Transverse colon (tissue), 4 donors: Measurements from ENCODE around the gene PRRG3. TPM values are rescaled to one million over a fixed set of nuclear protein-coding genes. Genes with fewer than 3 reads are reported as not detected.

Experiments
- DNase-seq: peaks from one replicate; pipeline ENCODE4 v3.0.0-alpha.2; 2019
- H3K27ac ChIP-seq, 4 donors: fragments of 200-600 bp; sonication (generic); 2 replicates each; pipeline ENCODE4 v1.5.1; 2016 to 2018; ENCODE audit warnings: inconsistent platforms in 4 of 4
- H3K27me3 ChIP-seq: fragments of 200-600 bp; sonication (generic); 2 replicates; pipeline ENCODE4 v1.5.1; 2017; ENCODE audit warnings: inconsistent platforms
- H3K36me3 ChIP-seq, 4 donors: fragments of 200-600 bp; sonication (generic); 2 replicates each; pipeline ENCODE4 v1.5.1; 2017 to 2019; ENCODE audit warnings: inconsistent platforms in 4 of 4
- H3K4me1 ChIP-seq, 4 donors: fragments of 200-600 bp; sonication (generic); 2 replicates each; pipeline ENCODE4 v1.5.1; 2017 to 2020; ENCODE audit warnings: inconsistent platforms in 4 of 4
- H3K4me3 ChIP-seq, 4 donors: fragments of 200-600 bp; sonication (generic); 1 replicate in 1 of 4; 2 replicates in 3 of 4; pipeline versions ENCODE4 v1.5.1 to v1.6.1; 2017 to 2019; ENCODE audit warnings: inconsistent platforms in 4 of 4
- H3K9me3 ChIP-seq, 2 donors: fragments of 200-600 bp; sonication (generic); 2 replicates each; pipeline ENCODE4 v1.5.1; 2017 to 2019; ENCODE audit warnings: inconsistent platforms in 2 of 2
- EP300 ChIP-seq: sonication (generic); formaldehyde crosslinking; IDR thresholded peaks from one replicate; pipeline ENCODE4 v1.6.1; 2017; ENCODE audit warnings: antibody characterized with exemption, low read depth
- POLR2A ChIP-seq: fragments of 450-650 bp; IDR thresholded peaks from one replicate; pipeline ENCODE4 v1.6.1; 2016; ENCODE audit warnings: antibody characterized with exemption, mild to moderate bottlenecking, moderate library complexity
- POLR2AphosphoS5 ChIP-seq, 3 donors: sonication (generic); formaldehyde crosslinking; IDR thresholded peaks; one replicate each; pipeline ENCODE4 v1.6.1; 2016; ENCODE audit warnings: antibody characterized with exemption in 3 of 3
- WGBS, 2 donors: methylation state at CpG; one replicate each; pipeline ENCODE4 v1.1.5; 2018; ENCODE audit warnings: low coverage in 1 of 2; 5-methylcytosine and 5-hydroxymethylcytosine counted together
- in situ Hi-C, 4 donors: fragments of 200-750 bp; cut with MboI; loops; one replicate each; pipeline versions ENCODE4 v1.15.0 to v1.15.1; 2017; ENCODE audit warnings: low sequenced_read_pairs in 3 of 4, low pct_ligation_motif_present in 1 of 4, low pct_unique_long_range_greater_than_20kb in 1 of 4
- intact Hi-C: fragments of 100-400 bp; cut with DNase I; formaldehyde crosslinking; loops from one replicate; pipeline ENCODE4 v1.15.1; 2023; ENCODE audit warnings: low total_unique reads
- total RNA-seq, 4 donors: library from RNA; depleted of rRNA; stranded (reverse); fragments of >200 nt; gene quantifications; one replicate each; pipeline ENCODE4 v1.1.0, GENCODE V29; 2016
- TF ChIP-seq, protein P1 (sequence below), 5 experiments: fragments of 200-600 bp in 3 of 5; fragments of 450-650 bp in 2 of 5; sonication (generic) in 3 of 5; IDR thresholded peaks; 1 replicate in 2 of 5; 2 replicates in 3 of 5; pipeline ENCODE4 v1.5.1; 2016 to 2017; ENCODE audit warnings: antibody characterized with exemption in 5 of 5, inconsistent platforms in 3 of 5, mild to moderate bottlenecking in 2 of 5, moderate library complexity in 1 of 5

Gene PRRG3
- total RNA-seq, 4 donors from 2014 or later, result 0.68 to 3.2 (median 1.8) TPM; not detected in 1

DNA sequence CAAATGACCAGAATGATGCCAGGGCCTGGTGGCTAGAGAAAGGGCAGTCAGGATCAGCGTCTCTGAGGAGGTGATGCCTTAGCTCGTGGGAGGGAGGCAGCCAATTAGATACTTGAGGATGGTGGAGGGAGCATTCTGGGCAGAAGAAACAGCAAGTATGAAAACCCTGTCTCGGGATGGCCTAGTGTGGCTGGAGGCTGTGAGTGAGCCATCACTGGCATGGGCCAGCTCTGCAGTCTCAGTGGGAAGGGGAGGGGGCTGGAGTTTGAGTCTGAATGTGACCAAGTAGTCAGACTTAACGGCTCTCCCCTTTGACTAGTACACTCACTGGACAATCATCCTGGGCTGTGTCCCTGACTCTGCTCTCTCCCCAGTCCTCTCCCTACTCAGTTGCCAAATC lies 46.3 kb downstream of the PRRG3 start:
- in situ Hi-C loops, result loop anchor here in 3 of 4 donors (10.0 to 25.0 kb wide), 3 partner anchors 893 to 1071 kb away; partner anchors contain the start of gene GABRQ (in 3 of the 3)
- no peaks in the 10 kb centered on the region for H3K27me3 ChIP-seq
- no peak overlapping the region for H3K27ac ChIP-seq
- WGBS, 2 donors, result 69% methylated on average over 4 of the region's 4 CpGs; no CpG with 5 or more reads in 1 of the 2 donors
- H3K4me3 ChIP-seq, result no peak overlapping the region
- DNase-seq, result no peak
- H3K9me3 ChIP-seq, result no peaks in the 10 kb centered on the region
- no peaks in the 10 kb centered on the region for H3K36me3 ChIP-seq
- intact Hi-C loops, result no loop called here
- H3K4me1 ChIP-seq, result no peaks in the 10 kb centered on the region
- TF ChIP-seq POLR2AphosphoS5 (IDR thresholded peaks at IDR 0.05) (no peak), EP300 (no peak), POLR2A (no peak)
- TF ChIP-seq, protein P1, sequence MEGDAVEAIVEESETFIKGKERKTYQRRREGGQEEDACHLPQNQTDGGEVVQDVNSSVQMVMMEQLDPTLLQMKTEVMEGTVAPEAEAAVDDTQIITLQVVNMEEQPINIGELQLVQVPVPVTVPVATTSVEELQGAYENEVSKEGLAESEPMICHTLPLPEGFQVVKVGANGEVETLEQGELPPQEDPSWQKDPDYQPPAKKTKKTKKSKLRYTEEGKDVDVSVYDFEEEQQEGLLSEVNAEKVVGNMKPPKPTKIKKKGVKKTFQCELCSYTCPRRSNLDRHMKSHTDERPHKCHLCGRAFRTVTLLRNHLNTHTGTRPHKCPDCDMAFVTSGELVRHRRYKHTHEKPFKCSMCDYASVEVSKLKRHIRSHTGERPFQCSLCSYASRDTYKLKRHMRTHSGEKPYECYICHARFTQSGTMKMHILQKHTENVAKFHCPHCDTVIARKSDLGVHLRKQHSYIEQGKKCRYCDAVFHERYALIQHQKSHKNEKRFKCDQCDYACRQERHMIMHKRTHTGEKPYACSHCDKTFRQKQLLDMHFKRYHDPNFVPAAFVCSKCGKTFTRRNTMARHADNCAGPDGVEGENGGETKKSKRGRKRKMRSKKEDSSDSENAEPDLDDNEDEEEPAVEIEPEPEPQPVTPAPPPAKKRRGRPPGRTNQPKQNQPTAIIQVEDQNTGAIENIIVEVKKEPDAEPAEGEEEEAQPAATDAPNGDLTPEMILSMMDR (IDR thresholded peaks at IDR 0.05), result no peak

DNA sequence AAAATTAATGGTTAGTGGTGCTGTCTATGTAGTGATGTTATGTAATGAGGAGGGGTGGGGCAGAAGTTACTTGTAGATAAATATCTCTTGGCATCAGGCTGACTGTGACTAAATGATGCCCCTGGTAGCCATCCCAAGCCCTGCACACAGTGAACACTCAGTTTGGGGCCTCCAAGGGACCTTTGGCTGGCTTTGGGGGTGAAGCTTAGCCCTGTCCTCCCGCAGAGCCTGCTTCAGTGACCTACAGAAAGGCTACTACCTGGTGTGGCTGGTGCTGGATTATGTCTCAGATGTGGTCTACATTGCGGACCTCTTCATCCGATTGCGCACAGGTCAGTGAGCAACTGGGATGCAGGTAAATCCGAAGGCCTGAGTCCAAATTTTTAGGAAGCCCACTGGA lies 47.1 kb downstream of the PRRG3 start:
- H3K4me3 ChIP-seq, result no peak overlapping the region
- no peak overlapping the region for H3K27ac ChIP-seq
- no peak for DNase-seq
- 89% methylated on average over 5 of the region's 5 CpGs; no CpG with 5 or more reads in 1 of the 2 donors for WGBS, 2 donors
- no peaks in the 10 kb centered on the region for H3K36me3 ChIP-seq
- intact Hi-C loops, result no loop called here
- in situ Hi-C loops, result loop anchor here in 3 of 4 donors (10.0 to 25.0 kb wide), 3 partner anchors 892 to 1070 kb away; partner anchors contain the start of gene GABRQ (in 3 of the 3)
- H3K9me3 ChIP-seq, result no peaks in the 10 kb centered on the region
- no peaks in the 10 kb centered on the region for H3K27me3 ChIP-seq
- no peak for TF ChIP-seq EP300
- TF ChIP-seq POLR2A, result no peak
- TF ChIP-seq, protein P1 (IDR thresholded peaks at IDR 0.05), result no peak
- TF ChIP-seq POLR2AphosphoS5 (IDR thresholded peaks at IDR 0.05), result no peak
- H3K4me1 ChIP-seq, result no peaks in the 10 kb centered on the region

DNA sequence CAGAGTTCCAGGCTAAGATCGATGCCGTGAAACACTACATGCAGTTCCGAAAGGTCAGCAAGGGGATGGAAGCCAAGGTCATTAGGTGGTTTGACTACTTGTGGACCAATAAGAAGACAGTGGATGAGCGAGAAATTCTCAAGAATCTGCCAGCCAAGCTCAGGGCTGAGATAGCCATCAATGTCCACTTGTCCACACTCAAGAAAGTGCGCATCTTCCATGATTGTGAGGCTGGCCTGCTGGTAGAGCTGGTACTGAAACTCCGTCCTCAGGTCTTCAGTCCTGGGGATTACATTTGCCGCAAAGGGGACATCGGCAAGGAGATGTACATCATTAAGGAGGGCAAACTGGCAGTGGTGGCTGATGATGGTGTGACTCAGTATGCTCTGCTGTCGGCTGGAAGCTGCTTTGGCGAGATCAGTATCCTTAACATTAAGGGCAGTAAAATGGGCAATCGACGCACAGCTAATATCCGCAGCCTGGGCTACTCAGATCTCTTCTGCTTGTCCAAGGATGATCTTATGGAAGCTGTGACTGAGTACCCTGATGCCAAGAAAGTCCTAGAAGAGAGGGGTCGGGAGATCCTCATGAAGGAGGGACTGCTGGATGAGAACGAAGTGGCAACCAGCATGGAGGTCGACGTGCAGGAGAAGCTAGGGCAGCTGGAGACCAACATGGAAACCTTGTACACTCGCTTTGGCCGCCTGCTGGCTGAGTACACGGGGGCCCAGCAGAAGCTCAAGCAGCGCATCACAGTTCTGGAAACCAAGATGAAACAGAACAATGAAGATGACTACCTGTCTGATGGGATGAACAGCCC lies 48.6 kb downstream of the PRRG3 start:
- Histone ChIP-seq H3K27me3 (no peaks in the 10 kb centered on the region), H3K4me3 (no peak overlapping the region), H3K27ac (no peak overlapping the region), H3K9me3 (no peaks in the 10 kb centered on the region), H3K36me3 (no peaks in the 10 kb centered on the region), H3K4me1 (no peaks in the 10 kb centered on the region)
- in situ Hi-C loops (loop anchor here in 3 of 4 donors (10.0 to 25.0 kb wide), 3 partner anchors 891 to 1068 kb away; partner anchors contain the start of gene GABRQ (in 3 of the 3)), intact Hi-C loops (no loop called here)
- 91 to 100% methylated on average over 5 to 21 of the region's 21 CpGs for WGBS, 2 donors
- DNase-seq, result no peak
- TF ChIP-seq POLR2AphosphoS5 (IDR thresholded peaks at IDR 0.05), result no peak
- no peak for TF ChIP-seq POLR2A
- TF ChIP-seq, protein P1 (IDR thresholded peaks at IDR 0.05), result no peak
- no peak for TF ChIP-seq EP300

DNA sequence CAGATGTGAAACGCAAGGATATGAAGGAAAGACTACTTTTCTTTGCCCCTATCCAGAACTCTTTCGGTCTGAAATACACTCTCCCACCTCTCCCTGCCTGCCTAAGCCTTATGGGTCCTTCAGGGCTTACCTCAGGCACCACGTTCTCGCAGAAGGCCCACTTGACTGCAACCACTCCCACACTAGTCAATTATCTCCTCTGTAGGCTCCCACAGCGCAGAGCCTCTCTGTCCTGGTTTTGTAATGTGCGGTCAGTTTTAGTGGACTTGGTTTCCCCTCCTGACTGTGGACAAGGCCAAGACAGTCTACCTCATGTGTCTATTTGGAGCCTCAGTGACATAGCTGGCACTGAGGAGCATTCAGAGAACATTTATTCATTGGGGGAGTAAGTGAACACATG lies 50.4 kb downstream of the PRRG3 start:
- H3K36me3 ChIP-seq, result no peaks in the 10 kb centered on the region
- 74% methylated on average over 6 of the region's 6 CpGs; no CpG with 5 or more reads in 1 of the 2 donors for WGBS, 2 donors
- in situ Hi-C loops (loop anchor here in 3 of 4 donors (10.0 to 25.0 kb wide), 3 partner anchors 889 to 1067 kb away; partner anchors contain the start of gene GABRQ (in 3 of the 3)), intact Hi-C loops (no loop called here)
- no peak overlapping the region for H3K27ac ChIP-seq
- no peaks in the 10 kb centered on the region for H3K9me3 ChIP-seq
- TF ChIP-seq POLR2A (no peak), POLR2AphosphoS5 (IDR thresholded peaks at IDR 0.05) (no peak), EP300 (no peak)
- TF ChIP-seq, protein P1 (IDR thresholded peaks at IDR 0.05), result no peak
- no peaks in the 10 kb centered on the region for H3K27me3 ChIP-seq
- no peak for DNase-seq
- H3K4me3 ChIP-seq, result no peak overlapping the region
- H3K4me1 ChIP-seq, result no peaks in the 10 kb centered on the region
